22Rv1 (cell line): ENCODE data around the gene AUTS2.

Experiments
- ZFX ChIP-seq: fragments of 450-650 bp; IDR thresholded peaks from 2 replicates; pipeline ENCODE4 v1.6.1; 2017; ENCODE audit warnings: antibody characterized with exemption, borderline replicate concordance
- TF ChIP-seq, protein P1 (sequence below): fragments of 450-650 bp; IDR thresholded peaks from 2 replicates; pipeline ENCODE4 v1.5.1; 2017; ENCODE audit warnings: mild to moderate bottlenecking

DNA sequence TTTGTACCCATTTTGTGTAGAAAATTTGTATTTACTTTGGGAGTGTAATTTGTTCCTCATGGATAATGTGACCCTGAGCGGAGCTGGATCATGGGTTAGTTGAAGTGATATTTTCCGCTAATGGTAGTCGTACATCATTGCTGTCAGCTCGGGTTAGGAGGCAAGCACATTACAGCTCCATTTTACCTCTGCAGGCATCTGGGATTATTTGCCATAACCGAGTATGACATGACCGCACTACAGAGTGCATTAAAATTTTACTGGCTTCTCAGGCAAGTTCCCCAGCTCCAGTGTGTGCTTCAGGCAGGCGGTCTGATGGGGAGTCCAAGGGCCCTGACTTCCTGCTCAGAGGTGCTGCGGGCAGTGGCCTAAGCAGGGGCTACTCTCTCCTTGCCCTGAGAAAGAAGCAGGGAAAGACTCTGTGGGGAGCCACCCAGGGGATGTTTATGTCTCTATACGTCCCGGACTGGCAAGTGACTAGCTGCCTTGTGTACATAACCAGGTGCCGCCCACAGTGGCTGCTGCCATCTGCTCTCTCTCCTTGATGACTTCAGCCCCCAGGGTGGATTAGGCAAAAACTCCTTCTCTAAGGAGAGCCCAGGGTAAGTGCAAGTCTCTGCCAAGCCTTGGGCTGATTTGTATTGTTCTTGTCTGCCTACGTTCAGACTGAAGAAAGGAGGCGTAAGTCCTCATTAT, 848.3 kb downstream of the AUTS2 start:
- TF ChIP-seq, protein P1, sequence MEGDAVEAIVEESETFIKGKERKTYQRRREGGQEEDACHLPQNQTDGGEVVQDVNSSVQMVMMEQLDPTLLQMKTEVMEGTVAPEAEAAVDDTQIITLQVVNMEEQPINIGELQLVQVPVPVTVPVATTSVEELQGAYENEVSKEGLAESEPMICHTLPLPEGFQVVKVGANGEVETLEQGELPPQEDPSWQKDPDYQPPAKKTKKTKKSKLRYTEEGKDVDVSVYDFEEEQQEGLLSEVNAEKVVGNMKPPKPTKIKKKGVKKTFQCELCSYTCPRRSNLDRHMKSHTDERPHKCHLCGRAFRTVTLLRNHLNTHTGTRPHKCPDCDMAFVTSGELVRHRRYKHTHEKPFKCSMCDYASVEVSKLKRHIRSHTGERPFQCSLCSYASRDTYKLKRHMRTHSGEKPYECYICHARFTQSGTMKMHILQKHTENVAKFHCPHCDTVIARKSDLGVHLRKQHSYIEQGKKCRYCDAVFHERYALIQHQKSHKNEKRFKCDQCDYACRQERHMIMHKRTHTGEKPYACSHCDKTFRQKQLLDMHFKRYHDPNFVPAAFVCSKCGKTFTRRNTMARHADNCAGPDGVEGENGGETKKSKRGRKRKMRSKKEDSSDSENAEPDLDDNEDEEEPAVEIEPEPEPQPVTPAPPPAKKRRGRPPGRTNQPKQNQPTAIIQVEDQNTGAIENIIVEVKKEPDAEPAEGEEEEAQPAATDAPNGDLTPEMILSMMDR: no peak
- no peak for TF ChIP-seq ZFX
